Loucy (cell line): ENCODE results near the gene STUM.
"Not testable (repeated sequence)": the region's sequence is repeated elsewhere in the genome, so short reads cannot be mapped to it uniquely, and the experiment has no call there.

Source experiments
- H2AFZ ChIP-seq: fragments of 200-600 bp; sonication (generic); 2 replicates; pipeline ENCODE4 v1.6.0; 2016; ENCODE audit warnings: antibody characterized with exemption, mild to moderate bottlenecking, low read length, moderate library complexity
- H3F3A ChIP-seq: fragments of 200-600 bp; 2 replicates; pipeline ENCODE4 v1.6.0; 2016; ENCODE audit warnings: antibody characterized with exemption, low read depth, mild to moderate bottlenecking
- H3K27me3 ChIP-seq: fragments of 200-600 bp; sonication (generic); 2 replicates; pipeline ENCODE4 v1.6.1; 2014; ENCODE audit warnings: low read length, mild to moderate bottlenecking; ENCODE audit not compliant: insufficient read depth, poor library complexity, severe bottlenecking
- H3K36me3 ChIP-seq: fragments of 200-600 bp; sonication (generic); 2 replicates; pipeline ENCODE4 v1.6.1; 2016; ENCODE audit warnings: low read length; ENCODE audit not compliant: insufficient read depth
- H3K4me1 ChIP-seq: fragments of 200-600 bp; sonication (generic); 2 replicates; pipeline ENCODE4 v1.5.1; 2014; ENCODE audit warnings: low read length, mild to moderate bottlenecking; ENCODE audit not compliant: insufficient read depth, poor library complexity, severe bottlenecking
- H3K4me2 ChIP-seq: fragments of 200-600 bp; sonication (generic); 2 replicates; pipeline ENCODE4 v1.6.0; 2014; ENCODE audit warnings: antibody characterized with exemption, low read length, low read depth, mild to moderate bottlenecking; ENCODE audit not compliant: poor library complexity, severe bottlenecking
- H3K4me3 ChIP-seq: fragments of 200-600 bp; sonication (generic); 2 replicates; pipeline ENCODE4 v1.5.1; 2014; ENCODE audit warnings: low read length, mild to moderate bottlenecking, mixed read lengths; ENCODE audit not compliant: poor library complexity, severe bottlenecking
- H3K79me2 ChIP-seq: fragments of 200-600 bp; sonication (generic); 2 replicates; pipeline ENCODE4 v1.6.1; 2014; ENCODE audit warnings: low read length; ENCODE audit not compliant: insufficient read depth
- H3K9ac ChIP-seq: fragments of 200-600 bp; sonication (generic); 2 replicates; pipeline ENCODE4 v1.6.0; 2014; ENCODE audit warnings: mild to moderate bottlenecking, low read depth, low read length, moderate library complexity; ENCODE audit not compliant: poor library complexity, severe bottlenecking
- H3K9me2 ChIP-seq: fragments of 200-600 bp; sonication (generic); replicated peaks from 2 replicates; pipeline ENCODE4 v1.6.1; 2016; ENCODE audit warnings: low read depth, low read length, mixed read lengths
- H3K9me3 ChIP-seq: fragments of 200-600 bp; sonication (generic); 2 replicates; pipeline ENCODE4 v1.6.1; 2014; ENCODE audit warnings: mild to moderate bottlenecking, antibody characterized with exemption, low read length, low read depth; ENCODE audit not compliant: insufficient read depth
- H4K20me1 ChIP-seq: fragments of 200-600 bp; sonication (generic); 2 replicates; pipeline ENCODE4 v1.6.0; 2014; ENCODE audit warnings: antibody characterized with exemption, low read length, mild to moderate bottlenecking; ENCODE audit not compliant: insufficient read depth, poor library complexity, severe bottlenecking
- EZH2phosphoT487 ChIP-seq: fragments of 200-600 bp; IDR thresholded peaks from 2 replicates; pipeline ENCODE4 v1.6.1; 2018; ENCODE audit warnings: antibody characterized with exemption, mild to moderate bottlenecking, moderate library complexity, borderline replicate concordance
- TF ChIP-seq, protein P1 (sequence below): fragments of 200-600 bp; sonication (generic); conservative IDR thresholded peaks from 2 replicates; pipeline ENCODE4 v1.5.1; 2014; ENCODE audit warnings: mild to moderate bottlenecking, antibody characterized with exemption, low read length

Gene STUM, protein sequence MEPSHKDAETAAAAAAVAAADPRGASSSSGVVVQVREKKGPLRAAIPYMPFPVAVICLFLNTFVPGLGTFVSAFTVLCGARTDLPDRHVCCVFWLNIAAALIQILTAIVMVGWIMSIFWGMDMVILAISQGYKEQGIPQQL

DNA sequence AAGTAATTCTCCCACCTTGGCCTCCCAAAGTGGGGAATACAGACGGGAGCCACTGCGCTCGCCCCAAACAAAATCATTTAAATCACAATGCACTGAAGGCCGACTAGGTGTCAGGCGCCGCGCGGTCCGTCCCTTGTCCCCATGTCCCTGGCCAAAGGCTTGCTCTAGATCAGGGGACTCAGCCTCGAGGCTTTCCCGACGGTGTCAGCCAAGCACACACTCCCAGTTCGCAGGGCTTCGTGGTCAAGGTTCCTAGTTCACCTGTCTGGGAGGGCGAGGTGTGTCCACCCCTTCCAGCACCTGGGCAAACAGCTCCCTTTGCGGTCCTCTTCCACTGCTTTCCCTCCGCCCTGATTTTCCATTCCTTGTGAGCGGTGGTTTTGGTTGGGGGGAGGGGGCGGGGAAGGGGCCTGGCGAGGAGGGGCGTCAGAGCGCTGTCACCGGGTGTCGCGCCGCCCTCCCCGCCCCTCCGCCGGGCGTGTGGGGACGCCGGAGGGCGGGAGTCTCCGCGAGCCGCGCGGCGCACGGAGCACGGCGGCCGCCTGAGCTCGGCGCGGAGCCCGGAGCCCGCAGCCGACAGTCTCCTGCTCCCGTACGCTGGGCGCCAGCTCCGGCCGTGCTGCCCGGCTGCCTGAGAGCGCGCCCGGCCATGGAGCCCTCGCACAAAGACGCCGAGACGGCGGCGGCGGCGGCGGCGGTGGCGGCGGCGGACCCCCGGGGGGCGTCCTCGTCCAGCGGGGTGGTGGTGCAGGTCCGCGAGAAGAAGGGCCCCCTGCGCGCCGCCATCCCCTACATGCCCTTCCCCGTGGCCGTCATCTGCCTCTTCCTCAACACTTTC, at the start of gene STUM:
Gene STUM (plus strand): TSS at position 509 of the 838 bp plus-strand sequence. CDS start 141 bp downstream, at position 650.
- no peaks in the 10 kb centered on the region for H4K20me1 ChIP-seq
- H3K4me2 ChIP-seq, result no peak within 1 kb of the TSS
- no peaks in the 10 kb centered on the region for H3K36me3 ChIP-seq
- H3K4me3 ChIP-seq, result no peak within 1 kb of the TSS
- TF ChIP-seq, protein P1, sequence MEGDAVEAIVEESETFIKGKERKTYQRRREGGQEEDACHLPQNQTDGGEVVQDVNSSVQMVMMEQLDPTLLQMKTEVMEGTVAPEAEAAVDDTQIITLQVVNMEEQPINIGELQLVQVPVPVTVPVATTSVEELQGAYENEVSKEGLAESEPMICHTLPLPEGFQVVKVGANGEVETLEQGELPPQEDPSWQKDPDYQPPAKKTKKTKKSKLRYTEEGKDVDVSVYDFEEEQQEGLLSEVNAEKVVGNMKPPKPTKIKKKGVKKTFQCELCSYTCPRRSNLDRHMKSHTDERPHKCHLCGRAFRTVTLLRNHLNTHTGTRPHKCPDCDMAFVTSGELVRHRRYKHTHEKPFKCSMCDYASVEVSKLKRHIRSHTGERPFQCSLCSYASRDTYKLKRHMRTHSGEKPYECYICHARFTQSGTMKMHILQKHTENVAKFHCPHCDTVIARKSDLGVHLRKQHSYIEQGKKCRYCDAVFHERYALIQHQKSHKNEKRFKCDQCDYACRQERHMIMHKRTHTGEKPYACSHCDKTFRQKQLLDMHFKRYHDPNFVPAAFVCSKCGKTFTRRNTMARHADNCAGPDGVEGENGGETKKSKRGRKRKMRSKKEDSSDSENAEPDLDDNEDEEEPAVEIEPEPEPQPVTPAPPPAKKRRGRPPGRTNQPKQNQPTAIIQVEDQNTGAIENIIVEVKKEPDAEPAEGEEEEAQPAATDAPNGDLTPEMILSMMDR, result no peak
- TF ChIP-seq EZH2phosphoT487, result no peak
- H2AFZ ChIP-seq, result no peak within 1 kb of the TSS
- H3K9ac ChIP-seq, result no peak within 1 kb of the TSS
- no peaks in the 10 kb centered on the region for H3K27me3 ChIP-seq
- H3K9me3 ChIP-seq, result no peaks in the 10 kb centered on the region
- no peaks in the 10 kb centered on the region for H3K9me2 ChIP-seq
- H3F3A ChIP-seq, result no peaks in the 10 kb centered on the region
- H3K4me1 ChIP-seq, result no peaks in the 10 kb centered on the region
- H3K79me2 ChIP-seq, result no peaks in the 10 kb centered on the region

DNA sequence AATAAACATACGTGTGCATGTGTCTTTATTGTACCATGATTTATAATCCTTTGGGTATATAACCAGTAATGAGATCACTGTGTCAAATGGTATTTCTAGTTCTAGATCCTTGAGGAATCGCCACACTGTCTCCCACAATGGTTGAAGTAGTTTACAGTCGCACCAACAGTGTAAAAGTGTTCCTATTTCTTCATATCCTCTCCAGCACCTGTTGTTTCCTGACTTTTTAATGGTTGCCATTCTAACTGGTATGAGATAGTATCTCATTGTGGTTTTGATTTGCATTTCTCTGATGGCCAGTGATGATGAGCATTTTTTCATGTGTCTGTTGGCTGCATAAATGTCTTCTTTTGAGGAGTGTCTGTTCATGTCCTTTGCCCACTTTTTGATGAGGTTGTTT, 48.9 kb upstream of the STUM start:
- not testable (repeated sequence) for H3K9me2 ChIP-seq, H4K20me1 ChIP-seq, H3K36me3 ChIP-seq, H3K9ac ChIP-seq, H3F3A ChIP-seq, H3K4me1 ChIP-seq, H3K27me3 ChIP-seq, H3K4me3 ChIP-seq, H2AFZ ChIP-seq, H3K9me3 ChIP-seq, H3K79me2 ChIP-seq, H3K4me2 ChIP-seq

DNA sequence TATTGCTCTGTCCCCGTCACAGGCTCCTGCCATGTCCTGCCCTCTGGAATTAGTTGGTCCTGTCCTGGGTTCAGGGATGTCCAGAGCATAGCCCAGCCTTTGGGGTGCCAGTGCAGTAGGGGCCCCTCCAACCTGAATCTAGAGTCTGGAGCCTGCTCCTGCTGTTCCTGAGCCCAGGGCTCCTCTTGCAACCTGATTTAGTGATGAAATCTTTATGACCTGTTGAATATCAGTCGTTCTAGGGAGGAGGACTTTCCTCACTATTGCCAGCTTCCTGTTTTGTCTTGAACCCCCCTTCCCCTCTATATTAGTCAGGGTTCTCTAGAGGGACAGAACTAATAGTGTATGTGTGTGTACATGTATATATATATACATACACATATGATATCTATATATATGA, 42.5 kb upstream of the STUM start:
- no peak overlapping the region for H3K4me3 ChIP-seq
- H3K27me3 ChIP-seq, result no peaks in the 10 kb centered on the region

More for the DNA sequence above, 42.5 kb upstream of the STUM start:
- H3K4me2 ChIP-seq, result no peak overlapping the region
- H4K20me1 ChIP-seq, result no peaks in the 10 kb centered on the region
- H3F3A ChIP-seq, result no peaks in the 10 kb centered on the region
- H3K9ac ChIP-seq, result no peak overlapping the region
- H3K79me2 ChIP-seq, result no peaks in the 10 kb centered on the region
- no peak overlapping the region for H2AFZ ChIP-seq
- no peaks in the 10 kb centered on the region for H3K36me3 ChIP-seq
- TF ChIP-seq, protein P1, result no peak
- no peak for TF ChIP-seq EZH2phosphoT487
- H3K9me2 ChIP-seq, result no peaks in the 10 kb centered on the region
- no peaks in the 10 kb centered on the region for H3K4me1 ChIP-seq
- no peaks in the 10 kb centered on the region for H3K9me3 ChIP-seq
